SK-N-SH (cell line): ENCODE data around the gene PBX4. TPM values are rescaled to one million over a fixed set of nuclear protein-coding genes. Genes with fewer than 3 reads are reported as not detected.

Experiments
- CTCF ChIA-PET: fragments of 300-600, 350-600 bp; formaldehyde crosslinking; extraction: SDS; loops from one replicate; lab custom pipeline; 2021; lab: Yijun Ruan, JAX
- POLR2A ChIA-PET: fragments of 350-600 bp; sonication (Branson Sonifier 250); formaldehyde crosslinking; extraction: SDS; loops from one replicate; lab custom pipeline; 2020; ENCODE audit warnings: antibody characterized with exemption, inconsistent platforms; lab: Yijun Ruan, JAX
- DNase-seq: peaks from one replicate; pipeline ENCODE4 v3.0.0; 2012
- H2AFZ ChIP-seq: fragments of 200-600 bp; sonication (generic); 2 replicates; pipeline ENCODE4 v1.8.1; 2016; ENCODE audit warnings: antibody characterized with exemption, mild to moderate bottlenecking, low read depth
- H3F3A ChIP-seq: fragments of 200-600 bp; sonication (generic); replicated peaks from 2 replicates; pipeline ENCODE3; 2016; ENCODE audit warnings: antibody characterized with exemption, mild to moderate bottlenecking; ENCODE audit not compliant: insufficient read depth
- H3K27ac ChIP-seq, 2 experiments: fragments of 200-500 bp in 1 of 2; fragments of 200-600 bp in 1 of 2; sonication (Bioruptor generic) in 1 of 2; sonication (generic), shearing (Covaris generic) in 1 of 2; 2 replicates each; pipeline versions ENCODE4 v1.5.1 to v1.6.1; 2014 to 2016; ENCODE audit warnings: low read depth in 2 of 2, inconsistent platforms in 1 of 2, low read length in 1 of 2, mild to moderate bottlenecking in 1 of 2, mixed read lengths in 1 of 2
- H3K27me3 ChIP-seq: fragments of 200-600 bp; sonication (generic), shearing (Covaris generic); 2 replicates; pipeline ENCODE4 v1.6.1; 2016; ENCODE audit warnings: mixed run types; ENCODE audit not compliant: insufficient read depth
- H3K36me3 ChIP-seq, 2 experiments: fragments of 200-500 bp in 1 of 2; fragments of 200-600 bp in 1 of 2; sonication (Bioruptor generic) in 1 of 2; sonication (generic) in 1 of 2; replicated peaks in 1 of 2; 2 replicates each; pipeline versions ENCODE3 to v1.5.1; 2014 to 2016; ENCODE audit warnings: low read length in 1 of 2, mild to moderate bottlenecking in 1 of 2; ENCODE audit not compliant: insufficient read depth in 2 of 2, control insufficient read depth in 1 of 2
- H3K4me1 ChIP-seq, 2 experiments: fragments of 200-500 bp in 1 of 2; fragments of 200-600 bp in 1 of 2; sonication (Bioruptor generic) in 1 of 2; sonication (generic), shearing (Covaris generic) in 1 of 2; 2 replicates each; pipeline versions ENCODE4 v1.5.1 to v1.6.1; 2014 to 2016; ENCODE audit warnings: low read depth in 1 of 2, low read length in 1 of 2, mixed run types in 1 of 2; ENCODE audit not compliant: insufficient read depth in 2 of 2, control insufficient read depth in 1 of 2
- H3K4me2 ChIP-seq: fragments of 200-600 bp; sonication (generic), shearing (Covaris generic); 2 replicates; pipeline ENCODE4 v1.6.1; 2017; ENCODE audit warnings: mixed run types
- H3K4me3 ChIP-seq, 2 experiments: fragments of 200-500 bp in 1 of 2; fragments of 200-600 bp in 1 of 2; sonication (Bioruptor generic) in 1 of 2; sonication (generic), shearing (Covaris generic) in 1 of 2; 2 replicates each; pipeline versions ENCODE4 v1.5.1 to v1.8.1; 2014 to 2016; ENCODE audit warnings: low read depth in 2 of 2, inconsistent platforms in 1 of 2, low read length in 1 of 2, mild to moderate bottlenecking in 1 of 2, mixed read lengths in 1 of 2, moderate library complexity in 1 of 2
- H3K79me2 ChIP-seq: fragments of 200-600 bp; sonication (generic); 2 replicates; pipeline ENCODE4 v1.8.1; 2017; ENCODE audit warnings: mild to moderate bottlenecking; ENCODE audit not compliant: insufficient read depth
- H3K9ac ChIP-seq: fragments of 200-600 bp; sonication (generic); 2 replicates; pipeline ENCODE4 v1.6.1; 2017; ENCODE audit warnings: mixed run types
- H3K9me2 ChIP-seq: fragments of 200-600 bp; sonication (generic); 2 replicates; pipeline ENCODE4 v1.6.1; 2017; ENCODE audit warnings: mixed run types
- H3K9me3 ChIP-seq: fragments of 200-600 bp; sonication (generic); 2 replicates; pipeline ENCODE4 v1.6.1; 2017; ENCODE audit warnings: mixed run types, mild to moderate bottlenecking, moderate library complexity
- H4K20me1 ChIP-seq: fragments of 200-600 bp; sonication (generic); 2 replicates; pipeline ENCODE4 v1.6.1; 2017; ENCODE audit warnings: mild to moderate bottlenecking, mixed run types; ENCODE audit not compliant: insufficient read depth
- CTCF ChIP-seq: fragments of 200-600 bp; sonication (generic); IDR thresholded peaks from 2 replicates; pipeline ENCODE4 v1.6.1; 2017; ENCODE audit warnings: antibody characterized with exemption, mild to moderate bottlenecking, moderate library complexity
- ELF1 ChIP-seq: IDR thresholded peaks from 2 replicates; pipeline ENCODE4 v1.4.0; 2012
- EZH2phosphoT487 ChIP-seq: fragments of 200-600 bp; sonication (generic); IDR thresholded peaks from 2 replicates; pipeline ENCODE4 v1.6.1; 2017; ENCODE audit warnings: low read depth, mixed run types, mild to moderate bottlenecking, antibody characterized with exemption, moderate library complexity, borderline replicate concordance
- FOSL2 ChIP-seq: IDR thresholded peaks from 2 replicates; pipeline ENCODE4 v1.4.0; 2012; ENCODE audit warnings: low read depth, mild to moderate bottlenecking, moderate library complexity, borderline replicate concordance
- FOXJ3 ChIP-seq: sonication (generic); formaldehyde crosslinking; IDR thresholded peaks from 2 replicates; pipeline ENCODE4 v1.5.1; 2020; ENCODE audit warnings: mild to moderate bottlenecking, missing genetic modification reagents
- FOXM1 ChIP-seq: IDR thresholded peaks from 2 replicates; pipeline ENCODE4 v1.4.0; 2012; ENCODE audit warnings: low read depth, mild to moderate bottlenecking
- GABPA ChIP-seq: IDR thresholded peaks from 2 replicates; pipeline ENCODE4 v1.4.0; 2012; ENCODE audit warnings: low read depth, mild to moderate bottlenecking
- GATA2 ChIP-seq: sonication (generic); formaldehyde crosslinking; IDR thresholded peaks from 2 replicates; pipeline ENCODE4 v1.5.0; 2020; ENCODE audit warnings: mild to moderate bottlenecking, missing genetic modification reagents
- MXI1 ChIP-seq: IDR thresholded peaks from 2 replicates; pipeline ENCODE4 v1.6.1; 2012; ENCODE audit warnings: mild to moderate bottlenecking, low read depth, low read length, improper control_type of control experiment
- NRF1 ChIP-seq: IDR thresholded peaks from 2 replicates; pipeline ENCODE4 v1.6.1; 2012; ENCODE audit warnings: low read depth, mild to moderate bottlenecking, low read length
- PBX3 ChIP-seq: IDR thresholded peaks from 2 replicates; pipeline ENCODE4; 2012
- POLR2AphosphoS5 ChIP-seq: IDR thresholded peaks from 2 replicates; pipeline ENCODE4 v1.6.1; 2012; ENCODE audit warnings: low read depth, low read length
- RCOR1 ChIP-seq: fragments of 150-350 bp; IDR thresholded peaks from 2 replicates; pipeline ENCODE4 v1.6.1; 2017; ENCODE audit warnings: antibody characterized with exemption, low read length
- RFX5 ChIP-seq: IDR thresholded peaks from 2 replicates; pipeline ENCODE4 v1.6.1; 2012; ENCODE audit warnings: mild to moderate bottlenecking, improper control_type of control experiment, low read length
- SMC3 ChIP-seq: IDR thresholded peaks from 2 replicates; pipeline ENCODE4 v1.6.1; 2012; ENCODE audit warnings: low read depth, low read length, improper control_type of control experiment
- TAF1 ChIP-seq: IDR thresholded peaks from 2 replicates; pipeline ENCODE4 v1.6.1; 2012; ENCODE audit warnings: low read depth, mild to moderate bottlenecking, low read length, moderate library complexity, borderline replicate concordance
- TCF12 ChIP-seq: IDR thresholded peaks from 2 replicates; pipeline ENCODE4 v1.4.0; 2012
- TEAD4 ChIP-seq: IDR thresholded peaks from 2 replicates; pipeline ENCODE4 v1.4.0; 2012; ENCODE audit warnings: mild to moderate bottlenecking, borderline replicate concordance; ENCODE audit not compliant: insufficient read depth
- WGBS: methylation state at CpG from one replicate; pipeline ENCODE4 v1.1.6; 2017; ENCODE audit warnings: low lambda C conversion rate; 5-methylcytosine and 5-hydroxymethylcytosine counted together
- polyA plus RNA-seq, 3 experiments: library from polyadenylated mRNA; depleted of rRNA; stranded (reverse); fragments of >200 nt; gene quantifications; 2 replicates each; pipeline ENCODE4 v1.2.3, GENCODE V29; 2012
- TF ChIP-seq, protein P1 (sequence below): IDR thresholded peaks from 2 replicates; pipeline ENCODE4 v1.4.0; 2012; ENCODE audit warnings: low read depth

PBX4 gene
- polyA plus RNA-seq, 1 of the 3 experiments (the other 2 are of a cell fraction), result 6.4 TPM

DNA sequence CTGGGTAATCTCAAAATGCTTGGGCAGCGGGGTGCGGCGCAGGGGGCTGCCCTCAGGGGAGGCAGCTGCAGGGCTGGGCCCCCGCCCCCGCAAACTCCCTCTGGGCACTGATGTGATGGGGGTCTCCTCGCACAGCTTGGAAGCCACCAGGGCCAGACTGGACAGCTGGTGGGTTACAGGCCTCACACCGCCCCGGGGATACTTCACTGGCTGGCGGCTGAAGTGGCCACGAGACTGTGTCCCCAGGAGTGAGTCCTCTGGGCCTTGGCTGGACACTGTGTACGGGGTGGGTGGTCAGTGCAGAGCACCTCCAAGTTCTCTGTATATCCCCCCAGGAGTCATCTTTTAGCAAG lies 11.6 kb upstream of the PBX4 start:
- no peak overlapping the region for H3K4me2 ChIP-seq
- POLR2A ChIA-PET, result no interaction called here
- no peaks in the 10 kb centered on the region for H3K9me2 ChIP-seq
- H3K4me1 ChIP-seq, result peaks cover 0 to 13% of the 10 kb centered on the region in 2 experiments; a peak in 1 of 4 replicates
- H3K9ac ChIP-seq, result no peak overlapping the region
- no CpG with 5 or more reads among the region's 11 CpGs for WGBS
- H3K36me3 ChIP-seq, result peaks cover 7 to 9% of the 10 kb centered on the region in 2 experiments
- no peaks in the 10 kb centered on the region for H3F3A ChIP-seq
- no peaks in the 10 kb centered on the region for H3K79me2 ChIP-seq
- TF ChIP-seq EZH2phosphoT487 (no peak), TCF12 (no peak), RFX5 (no peak), FOSL2 (no peak), TAF1 (no peak), FOXJ3 (no peak), NRF1 (no peak), PBX3 (no peak), GATA2 (CRISPR knock-in tag) (no peak), POLR2AphosphoS5 (no peak), SMC3 (no peak), RCOR1 (no peak), CTCF (no peak), TEAD4 (no peak), ELF1 (no peak), FOXM1 (no peak), MXI1 (no peak), GABPA (no peak)
- TF ChIP-seq, protein P1, sequence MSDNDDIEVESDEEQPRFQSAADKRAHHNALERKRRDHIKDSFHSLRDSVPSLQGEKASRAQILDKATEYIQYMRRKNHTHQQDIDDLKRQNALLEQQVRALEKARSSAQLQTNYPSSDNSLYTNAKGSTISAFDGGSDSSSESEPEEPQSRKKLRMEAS, result no peak
- H2AFZ ChIP-seq, result no peak overlapping the region
- H4K20me1 ChIP-seq, result no peaks in the 10 kb centered on the region
- no peak for DNase-seq
- no peak overlapping the region for H3K27ac ChIP-seq
- no peaks in the 10 kb centered on the region for H3K27me3 ChIP-seq
- no peaks in the 10 kb centered on the region for H3K9me3 ChIP-seq
- CTCF ChIA-PET, result interaction anchor here (1.5 to 6.1 kb wide), 3 partner anchors 11 to 98 kb away, joined by 5 to 28 read pairs (median 17); partner anchors contain the start of gene GMIP
- no peak overlapping the region for H3K4me3 ChIP-seq
